Endothelial cell of hepatic sinusoid (primary cell): Measurements from ENCODE around the gene JARID2.
"Not testable (repeated sequence)": the region's sequence is repeated elsewhere in the genome, so short reads cannot be mapped to it uniquely, and the experiment has no call there.

ENCODE experiments used
- in situ Hi-C: cut with HindIII; loops from 2 replicates; pipeline ENCODE4 v1.10.0; 2017; ENCODE audit warnings: low sequenced_read_pairs

JARID2 gene

DNA sequence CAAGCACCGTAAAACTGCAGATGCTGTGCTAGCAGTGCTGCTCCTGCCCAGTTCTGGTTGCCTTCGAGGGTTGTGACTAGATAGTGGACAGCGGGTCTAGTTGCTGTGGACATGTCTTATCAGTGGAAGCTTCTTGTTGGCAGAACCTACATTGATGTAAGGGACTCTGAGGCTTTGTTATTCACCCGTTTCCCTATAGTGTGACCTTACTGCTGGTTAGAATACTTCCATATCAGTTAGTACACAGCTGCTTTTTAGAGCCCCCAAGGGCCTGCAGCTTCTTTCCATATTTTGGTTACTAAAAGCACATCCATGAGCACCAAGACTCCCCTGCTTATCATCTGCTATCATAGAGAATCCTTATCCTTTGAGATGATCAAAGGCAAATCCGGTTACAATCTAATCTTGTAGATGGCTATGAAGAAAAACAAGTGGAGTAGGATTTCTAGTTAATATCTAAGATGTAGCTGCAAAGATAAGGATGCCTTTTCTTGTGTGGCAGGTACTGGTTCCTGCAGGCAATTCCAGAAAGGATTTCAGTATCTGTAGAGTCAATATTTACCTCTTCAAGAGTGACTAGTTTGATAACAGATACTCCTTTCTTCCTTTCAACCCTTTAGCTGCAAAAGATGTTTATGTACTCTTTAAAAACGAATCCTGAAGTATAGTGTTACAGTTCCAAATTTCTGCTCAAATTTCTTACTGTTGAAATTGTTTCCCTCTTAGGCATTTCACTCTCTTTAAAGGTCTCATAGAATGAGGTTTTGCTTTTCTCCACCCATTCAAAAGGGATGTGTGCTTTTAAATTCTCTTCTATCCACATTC lies 163.6 kb downstream of the JARID2 start:
- in situ Hi-C loops, result loop anchor here (5.0 kb wide), 1 partner anchor 52 kb away; no protein-coding TSS in a partner anchor

DNA sequence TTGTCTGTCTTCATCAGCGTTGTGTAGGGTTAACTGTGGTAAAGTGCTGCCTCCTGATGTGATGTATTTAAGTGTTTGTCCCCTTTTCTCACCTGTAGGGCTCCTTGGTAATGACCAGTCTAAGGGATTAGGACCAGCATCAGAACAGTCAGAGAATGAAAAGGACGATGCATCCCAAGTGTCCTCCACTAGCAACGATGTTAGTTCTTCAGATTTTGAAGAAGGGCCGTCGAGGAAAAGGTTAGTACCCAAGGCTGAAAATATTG lies 164.2 kb downstream of the JARID2 start:
- in situ Hi-C loops, result no loop called here

DNA sequence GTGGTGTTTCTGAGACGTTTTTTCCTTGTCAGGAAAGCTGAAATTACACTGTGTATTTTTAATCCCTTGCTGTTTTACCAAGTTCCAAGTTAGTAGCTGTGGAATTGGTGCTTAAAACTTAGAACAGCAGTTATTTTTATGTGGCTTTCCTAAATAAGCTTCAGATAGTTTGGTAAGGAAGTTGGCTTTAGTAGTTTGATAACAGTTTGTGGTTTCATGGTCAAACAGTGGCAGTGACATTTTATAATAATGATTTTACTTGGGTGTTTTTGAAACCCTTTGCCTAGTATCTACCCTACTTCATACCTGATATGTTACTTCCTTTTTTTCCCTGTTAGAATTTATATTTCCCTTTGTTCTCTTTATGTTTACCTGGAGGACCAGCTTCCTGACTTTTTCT lies 164.9 kb downstream of the JARID2 start:
- in situ Hi-C loops, result no loop called here

DNA sequence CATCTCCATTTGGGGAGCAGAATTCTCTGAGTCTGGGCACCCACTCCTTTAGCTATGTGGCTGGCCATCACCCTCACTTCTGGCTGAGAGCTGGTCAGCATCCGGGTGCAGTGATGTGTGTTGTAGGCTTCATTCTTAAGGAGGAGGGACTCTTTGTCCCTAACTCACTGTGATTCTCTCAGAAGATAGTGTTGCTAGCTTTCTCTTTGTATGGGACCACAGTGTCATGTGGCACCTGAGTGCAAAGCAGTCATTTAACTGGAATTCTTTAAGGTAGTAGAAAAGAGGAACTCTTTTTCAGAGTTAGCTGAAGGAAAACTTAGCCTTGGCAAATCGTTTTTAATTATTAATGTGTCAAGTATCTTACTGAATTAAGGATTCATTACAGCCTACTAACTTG lies 165.9 kb downstream of the JARID2 start:
- in situ Hi-C loops, result no loop called here

DNA sequence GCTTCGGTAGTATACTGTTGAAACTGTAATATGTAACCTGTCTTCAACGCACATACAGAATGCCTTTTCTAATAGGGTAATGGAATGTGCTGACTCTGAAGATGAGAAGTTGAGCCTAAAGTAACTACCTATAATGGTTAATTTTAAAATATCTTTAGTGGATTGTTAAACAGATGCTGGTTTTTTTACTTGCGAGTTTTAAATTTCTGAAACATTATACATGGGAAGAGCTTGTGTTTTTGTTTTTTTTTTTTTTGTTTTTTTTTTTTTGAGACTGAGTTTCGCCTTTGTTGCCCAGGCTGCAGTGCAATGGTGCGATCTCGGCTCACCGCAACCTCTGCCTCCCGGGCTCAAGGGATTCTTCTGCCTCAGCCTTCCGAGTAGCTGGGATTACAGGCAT lies 166.9 kb downstream of the JARID2 start:
- in situ Hi-C loops, result no loop called here

DNA sequence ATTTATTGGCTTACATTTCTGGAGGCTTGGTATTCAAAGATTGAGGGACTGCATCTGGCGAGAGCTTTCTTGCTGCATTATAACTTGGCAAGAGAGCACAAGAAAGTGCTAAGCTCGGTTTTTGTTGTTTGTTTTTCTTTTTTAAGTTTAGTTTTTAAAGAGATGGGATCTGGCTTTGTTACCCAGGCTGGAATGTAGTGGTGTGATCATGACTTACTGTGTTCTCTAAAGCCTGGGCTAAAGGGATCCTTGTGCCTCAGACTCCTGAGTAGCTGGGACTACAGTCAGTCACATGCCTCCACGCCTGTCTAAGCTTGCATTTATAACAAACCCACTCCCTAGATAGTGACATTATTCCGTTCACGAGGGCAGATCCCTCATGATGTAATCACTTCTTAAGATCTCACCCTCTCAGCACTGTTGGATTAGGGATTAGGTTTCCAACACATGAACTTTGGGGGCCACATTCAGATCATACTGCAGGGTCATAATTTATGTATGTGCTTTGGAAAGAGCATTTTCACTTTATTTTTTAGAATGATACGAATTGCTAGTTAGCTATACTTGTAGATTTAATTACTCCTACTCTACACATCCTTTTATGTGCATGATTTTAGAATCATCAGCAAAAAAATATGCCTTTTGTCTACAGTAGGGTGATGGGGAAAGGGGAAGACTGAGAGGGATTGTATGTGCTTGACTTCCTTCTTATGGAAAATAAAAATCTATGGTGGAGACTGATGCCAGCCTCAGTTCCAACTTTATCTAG lies 167.8 kb downstream of the JARID2 start:
- in situ Hi-C loops, result no loop called here

DNA sequence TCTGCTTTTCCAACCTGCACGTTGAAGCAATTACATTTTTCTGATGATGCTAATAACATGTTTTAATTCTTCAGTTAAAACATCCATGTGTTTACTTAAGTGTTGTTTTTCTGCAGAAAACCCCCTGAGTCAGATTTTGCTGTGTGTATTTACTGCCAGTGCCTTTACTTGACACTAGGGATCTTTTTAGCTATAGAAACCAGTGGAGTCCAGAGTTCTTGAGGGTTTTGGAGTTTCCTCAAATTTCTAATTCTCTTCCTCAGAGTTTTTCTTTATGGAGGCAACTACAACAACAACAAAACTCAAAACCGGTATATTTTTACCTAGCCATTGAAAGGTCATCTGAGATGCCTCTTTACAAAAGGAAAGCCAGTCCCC lies 168.4 kb downstream of the JARID2 start:
- in situ Hi-C loops, result no loop called here

DNA sequence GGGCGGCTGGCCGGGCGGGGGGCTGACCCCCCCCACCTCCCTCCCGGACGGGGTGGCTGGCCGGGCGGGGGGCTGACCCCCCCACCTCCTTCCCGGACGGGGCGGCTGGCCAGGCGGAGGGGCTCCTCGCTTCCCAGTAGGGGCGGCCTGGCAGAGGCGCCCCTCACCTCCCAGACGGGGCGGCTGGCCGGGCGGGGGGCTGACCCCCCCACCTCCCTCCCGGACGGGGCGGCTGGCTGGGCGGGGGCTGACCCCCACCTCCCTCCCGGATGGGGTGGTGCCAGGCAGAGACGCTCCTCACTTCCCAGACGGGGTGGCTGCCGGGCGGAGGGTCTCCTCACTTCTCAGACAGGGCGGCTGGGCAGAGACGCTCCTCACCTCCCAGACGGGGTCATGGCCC lies 169.8 kb downstream of the JARID2 start:
- in situ Hi-C loops, result not testable (repeated sequence)

DNA sequence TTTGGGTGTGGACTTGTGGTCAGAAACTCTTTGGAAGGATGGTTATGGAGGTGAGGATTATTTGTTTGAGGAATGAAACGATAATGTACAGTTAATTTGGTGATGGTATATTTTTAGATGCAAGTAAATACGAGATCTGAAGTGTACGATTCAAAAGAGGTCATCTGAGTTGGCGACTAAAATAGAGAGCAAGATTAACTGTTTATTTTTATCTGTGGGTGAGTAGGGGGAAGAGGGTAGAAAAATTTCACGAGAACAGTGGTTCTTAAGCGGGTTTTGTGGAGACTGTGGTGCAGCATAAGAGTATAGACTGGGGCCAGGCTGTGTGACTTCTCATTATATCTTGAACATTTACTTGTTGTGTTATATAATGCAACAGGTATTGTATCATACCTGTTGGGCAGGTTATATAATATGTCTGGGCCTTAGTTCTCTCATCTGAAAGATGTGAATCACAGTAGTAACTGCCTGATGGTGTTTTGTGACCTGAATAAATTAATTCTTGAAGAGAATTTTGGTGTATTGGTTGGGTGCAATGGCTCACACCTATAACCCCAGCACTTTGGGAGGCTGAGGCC lies 171.2 kb downstream of the JARID2 start:
- in situ Hi-C loops, result no loop called here

DNA sequence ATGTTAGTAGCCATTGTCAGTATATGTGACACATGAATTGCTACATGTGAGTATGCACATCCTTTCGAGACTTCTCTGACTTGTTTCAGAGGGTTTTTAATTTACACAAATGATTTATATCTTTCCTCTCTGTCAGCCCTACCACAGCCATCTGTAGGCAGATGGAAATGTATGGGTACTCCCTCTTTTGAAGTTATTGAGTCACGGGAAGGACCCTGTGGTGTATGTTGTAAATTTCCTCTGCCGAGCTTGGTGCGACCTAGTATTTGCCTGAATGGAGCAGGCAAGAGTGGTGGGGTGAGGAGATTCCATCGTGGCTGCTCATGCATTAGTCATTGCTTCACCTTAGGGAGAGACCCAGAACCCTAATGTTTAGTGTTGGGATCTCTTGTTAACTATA lies 171.9 kb downstream of the JARID2 start:
- in situ Hi-C loops, result no loop called here

DNA sequence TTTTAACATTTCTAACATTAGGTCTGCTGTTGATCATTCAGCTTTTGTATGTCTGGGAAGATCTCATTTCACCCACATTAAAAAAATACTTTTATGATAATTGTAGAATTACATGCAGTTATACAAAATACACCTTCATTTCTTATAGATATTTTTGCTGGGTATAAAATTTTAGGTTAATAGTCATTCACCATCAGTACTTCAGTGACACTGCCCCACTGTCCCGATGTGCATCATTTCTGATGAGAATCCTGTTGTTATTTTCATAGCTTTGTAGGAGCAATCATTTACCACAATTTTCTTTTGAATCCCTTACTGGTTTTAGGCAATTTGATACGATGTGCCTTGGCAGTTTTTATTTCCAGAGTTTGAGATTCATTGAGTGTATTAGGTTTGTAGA lies 173.6 kb downstream of the JARID2 start:
- in situ Hi-C loops, result no loop called here

DNA sequence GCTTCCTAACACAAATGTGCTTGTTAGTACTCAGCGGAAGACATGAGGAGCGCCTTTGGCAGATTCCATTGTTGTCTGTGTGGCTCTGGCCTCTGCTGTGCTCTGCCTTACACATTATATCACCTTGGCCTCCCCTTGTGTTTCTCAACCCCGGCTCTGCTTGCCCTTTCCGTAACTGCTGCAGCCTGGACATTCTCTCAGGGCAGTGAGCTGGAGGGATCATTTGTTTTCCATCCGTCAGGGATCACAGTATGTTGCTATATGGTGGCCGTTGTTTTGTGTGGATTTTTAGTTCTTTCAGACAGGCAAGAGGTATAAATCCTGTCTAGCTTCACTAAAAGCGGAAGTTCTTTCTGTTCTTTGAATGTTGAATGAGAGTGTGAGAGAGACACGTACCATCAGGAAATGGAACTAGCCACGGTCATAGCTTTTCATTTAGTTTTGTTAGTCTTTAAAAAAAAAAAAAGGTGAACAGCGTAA lies 175.1 kb downstream of the JARID2 start:
- in situ Hi-C loops, result no loop called here

DNA sequence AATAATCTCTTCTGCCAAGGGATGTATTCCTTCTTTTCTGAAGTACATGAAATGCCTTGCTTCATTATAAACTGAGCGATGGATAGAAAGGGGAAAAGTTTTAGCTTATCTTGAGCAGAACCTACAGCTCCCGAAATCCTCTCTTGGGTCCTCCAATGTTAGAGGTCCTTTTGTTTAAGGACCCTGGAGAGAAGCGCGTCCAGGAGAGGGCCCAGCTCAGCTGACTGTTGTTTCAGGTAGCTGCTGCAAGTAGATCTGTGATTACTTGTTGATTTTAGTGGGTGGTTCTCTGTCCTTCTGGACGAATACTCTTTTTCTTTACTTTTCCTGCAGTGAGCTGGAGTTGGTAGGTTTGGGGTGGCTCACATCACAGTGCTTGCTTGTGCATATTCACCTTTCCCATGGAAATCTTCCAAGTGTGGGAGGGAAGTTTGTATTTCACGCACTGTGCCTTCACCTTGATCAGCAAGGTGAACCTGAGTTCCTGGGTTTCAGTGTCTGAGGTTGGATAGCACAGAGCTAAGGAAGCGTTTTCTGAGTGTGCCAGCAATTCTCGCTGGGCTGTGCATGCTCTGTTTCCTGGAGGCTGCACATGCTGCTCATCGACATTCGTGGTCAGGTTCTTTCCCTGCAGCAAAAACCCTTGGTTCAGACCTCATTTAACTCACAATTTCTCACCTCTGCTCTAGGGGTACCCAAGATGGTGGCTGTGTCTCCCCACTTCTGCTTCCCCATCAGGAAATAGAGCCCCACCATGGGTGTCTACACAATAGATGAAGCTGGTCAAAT lies 176.3 kb downstream of the JARID2 start:
- in situ Hi-C loops, result no loop called here

DNA sequence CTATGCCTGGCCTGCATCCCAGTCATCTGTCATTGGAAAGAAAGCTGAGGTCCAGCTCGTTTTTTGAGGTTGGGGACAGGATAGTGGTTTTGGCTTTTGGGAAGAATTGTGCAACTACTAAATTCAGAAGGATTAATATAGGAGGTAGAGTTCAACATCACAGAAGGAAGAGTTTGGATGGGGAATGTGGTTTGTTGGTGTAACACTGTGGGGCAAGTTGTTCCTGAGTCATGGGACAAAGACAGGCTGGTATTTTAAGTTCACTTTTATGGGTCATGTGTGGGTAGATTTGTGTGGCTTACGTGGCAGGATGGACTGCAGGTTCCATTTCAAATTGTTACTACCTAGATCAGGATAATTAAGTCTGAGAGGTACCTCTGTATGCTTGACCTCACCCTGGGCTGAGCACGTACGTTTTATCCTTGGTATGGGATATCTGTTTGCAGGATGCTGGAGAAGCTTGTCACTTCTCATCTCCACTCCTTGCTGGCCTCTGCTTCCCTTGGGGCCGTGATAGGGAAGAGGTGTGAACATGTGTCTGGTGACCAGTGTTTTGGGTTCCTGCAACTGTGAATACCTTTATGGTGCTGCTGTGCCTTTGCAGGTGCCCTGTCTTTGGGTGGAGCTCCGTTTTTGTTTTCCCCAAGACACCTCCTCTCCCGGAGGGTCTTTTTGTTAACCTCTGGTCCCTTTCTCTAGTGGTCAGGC lies 177.6 kb downstream of the JARID2 start:
- in situ Hi-C loops, result no loop called here

DNA sequence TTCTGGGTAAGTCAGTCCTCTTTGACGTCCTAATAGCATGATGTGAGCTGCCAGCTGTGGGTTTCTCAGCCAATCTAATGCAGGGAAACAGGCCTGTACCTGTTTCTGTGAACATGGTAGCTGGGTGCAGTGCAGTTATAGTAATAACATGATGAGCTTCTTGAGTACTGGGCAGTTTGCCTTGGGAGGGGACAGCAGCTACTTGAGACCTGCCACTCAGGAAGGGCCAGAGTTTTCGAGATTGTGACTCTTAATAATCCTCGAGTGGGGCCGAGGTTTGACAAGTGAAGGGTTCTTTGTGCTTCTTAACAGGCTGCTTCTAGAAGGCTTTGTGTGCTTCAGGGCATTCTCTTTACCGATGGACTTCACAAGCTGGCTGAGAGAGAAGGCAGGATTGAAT lies 180.1 kb downstream of the JARID2 start:
- in situ Hi-C loops, result no loop called here

DNA sequence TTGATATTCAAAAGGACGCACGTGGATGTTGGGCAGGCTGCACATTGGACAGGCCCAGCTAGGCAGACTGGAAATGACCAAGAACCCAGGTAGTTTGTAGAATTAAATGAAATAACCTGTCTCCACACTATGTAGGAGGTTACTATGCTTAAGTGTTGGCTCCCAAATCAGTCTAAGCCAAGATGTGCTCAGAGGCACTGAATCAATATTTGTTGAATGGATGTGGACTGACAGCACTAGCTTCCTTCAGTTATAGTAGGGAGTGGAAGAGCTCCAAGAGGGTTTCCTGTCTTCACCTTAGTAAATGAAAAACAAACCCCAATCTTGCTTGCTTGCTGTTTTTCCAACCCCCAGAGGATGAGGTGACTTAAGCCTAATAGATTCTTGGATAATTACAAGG lies 180.5 kb downstream of the JARID2 start:
- in situ Hi-C loops, result no loop called here

DNA sequence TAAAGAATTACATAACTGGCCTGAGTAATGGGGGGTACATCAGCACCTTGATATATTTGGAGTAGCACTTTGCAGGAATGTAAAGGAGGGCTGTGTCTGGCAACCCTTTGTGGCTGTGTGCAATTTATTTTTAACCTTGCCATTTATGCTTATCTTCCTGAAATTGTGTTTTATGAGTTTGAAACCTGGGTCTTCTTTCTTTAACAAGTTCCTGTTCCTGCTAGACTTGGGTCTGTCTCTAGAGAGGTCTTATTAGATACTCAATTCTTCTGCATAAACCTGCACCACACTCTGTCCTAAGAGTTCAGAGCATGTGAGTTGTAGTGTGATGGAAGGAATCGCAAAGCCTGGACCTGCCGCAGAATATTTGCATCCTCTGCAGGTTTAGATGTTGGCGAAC lies 181.0 kb downstream of the JARID2 start:
- in situ Hi-C loops, result no loop called here

DNA sequence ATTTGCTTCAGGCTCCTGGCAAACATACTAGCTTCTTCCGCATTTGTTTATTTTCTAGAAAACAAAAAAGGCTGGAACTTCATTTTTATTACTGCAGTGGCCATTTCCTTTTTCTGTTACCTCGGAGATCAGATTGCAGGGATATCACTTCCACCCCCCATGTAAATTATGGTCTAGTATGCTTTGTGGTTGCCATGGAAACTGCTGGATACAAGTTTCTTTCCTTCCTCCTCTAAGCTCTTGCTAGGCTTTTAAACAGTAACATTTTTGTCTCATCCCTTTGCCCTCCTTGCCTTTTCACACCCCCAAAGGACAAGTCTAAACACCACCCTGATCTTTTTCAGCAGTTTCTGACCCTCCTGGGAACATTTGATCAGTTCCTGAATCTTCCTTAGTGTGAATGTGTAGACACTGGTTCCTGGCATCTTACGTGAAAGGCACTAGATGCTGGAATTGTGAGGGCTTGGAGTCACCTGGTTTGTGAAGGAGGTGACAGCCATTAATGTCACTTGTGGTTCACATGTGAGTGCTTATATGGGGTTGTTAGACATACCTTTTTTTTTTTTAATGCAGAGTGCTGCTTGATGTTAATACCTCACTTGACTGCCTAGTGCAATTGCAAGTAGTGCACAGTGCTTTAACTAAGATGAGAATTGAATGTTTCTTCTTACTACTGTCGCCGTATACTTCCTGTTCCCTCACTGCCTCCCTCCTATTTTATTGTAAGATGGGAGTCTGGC lies 181.6 kb downstream of the JARID2 start:
- in situ Hi-C loops, result no loop called here

DNA sequence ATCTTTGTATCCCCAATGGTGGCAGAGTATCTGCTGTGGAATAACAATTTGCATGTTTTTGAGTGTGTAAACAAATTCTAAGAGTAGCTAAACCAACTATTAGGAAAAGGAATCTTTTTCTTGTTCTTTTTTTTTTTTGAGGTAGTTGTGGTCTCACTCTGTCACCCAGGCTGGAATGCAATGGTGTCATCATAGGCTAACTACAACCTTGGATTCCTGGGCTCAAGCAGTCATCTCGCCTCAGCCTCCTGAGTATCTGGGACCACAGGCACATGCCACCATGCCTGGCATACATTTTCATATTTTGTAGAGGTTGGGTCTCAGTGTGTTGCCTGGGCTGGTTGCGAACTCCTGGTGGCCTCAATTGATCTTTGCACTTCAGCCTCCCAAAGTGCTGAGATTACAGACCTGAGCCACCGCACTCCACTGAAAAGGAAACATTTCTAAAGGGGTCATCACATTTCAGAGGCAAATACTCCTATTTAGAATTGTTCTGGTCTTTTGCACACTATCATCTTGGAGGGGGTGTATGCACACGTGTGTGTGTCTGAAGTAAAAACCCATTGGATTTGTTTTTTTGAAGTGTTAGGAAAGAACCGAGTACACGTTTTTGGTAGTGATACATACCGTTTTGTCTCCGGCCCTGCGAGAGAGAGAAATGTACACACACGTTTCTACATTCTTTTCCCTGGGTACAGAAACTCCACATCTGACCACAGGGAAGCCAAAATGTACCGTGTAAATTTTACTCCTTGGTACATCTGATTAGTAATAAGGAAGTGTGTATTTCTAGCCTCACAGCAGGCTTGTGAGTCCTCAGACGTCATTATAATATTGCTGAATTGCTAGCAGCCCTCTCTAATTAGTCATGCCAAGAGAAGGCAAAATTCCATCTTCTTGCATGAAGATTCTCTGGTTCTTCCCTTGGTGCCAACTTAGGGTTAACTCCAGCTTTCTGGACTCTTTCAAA lies 183.6 kb downstream of the JARID2 start:
- in situ Hi-C loops, result no loop called here
